Mesodermal cell (in vitro differentiated cells): ENCODE results near the gene PEMT. TPM values are rescaled to one million over a fixed set of nuclear protein-coding genes. Genes with fewer than 3 reads are reported as not detected.
"Not testable (repeated sequence)": the region's sequence is repeated elsewhere in the genome, so short reads cannot be mapped to it uniquely, and the experiment has no call there.

Source experiments
- H3K27ac ChIP-seq: 2 replicates; pipeline ENCODE4 v1.7.0; 2013; ENCODE audit warnings: mild to moderate bottlenecking, low read depth, low read length, moderate library complexity; ENCODE audit not compliant: severe bottlenecking
- H3K36me3 ChIP-seq: 2 replicates; pipeline ENCODE4 v1.7.1; 2013; ENCODE audit warnings: mild to moderate bottlenecking, low read length, moderate library complexity; ENCODE audit not compliant: control insufficient read depth, insufficient read depth
- H3K4me1 ChIP-seq: one replicate; pipeline ENCODE4 v1.7.1; 2013; ENCODE audit warnings: mild to moderate bottlenecking, low read length; ENCODE audit not compliant: insufficient read depth, control insufficient read depth, poor library complexity, severe bottlenecking
- H3K4me3 ChIP-seq: 2 replicates; pipeline ENCODE4 v1.7.0; 2013; ENCODE audit warnings: low read length, control low read depth, mild to moderate bottlenecking; ENCODE audit not compliant: insufficient read depth, poor library complexity, severe bottlenecking; ENCODE audit errors: extremely low read depth
- H3K9me3 ChIP-seq: 2 replicates; pipeline ENCODE4 v1.7.1; 2013; ENCODE audit warnings: mild to moderate bottlenecking, low read length, moderate library complexity; ENCODE audit not compliant: control insufficient read depth
- WGBS, 2 experiments: methylation state at CpG; one replicate each; pipeline ENCODE4 v1.1.5; 2013; ENCODE audit warnings: missing lambda C conversion rate in 2 of 2; ENCODE audit not compliant: insufficient coverage in 2 of 2; 5-methylcytosine and 5-hydroxymethylcytosine counted together
- polyA plus RNA-seq, 2 experiments: library from polyadenylated mRNA; stranded (reverse); fragments of 50-300 nt; gene quantifications; one replicate each; pipeline ENCODE4 v1.2.3, GENCODE V29; 2013

PEMT gene
- polyA plus RNA-seq (2013, experiment 1 of 2), result 42.7 TPM
- polyA plus RNA-seq (2013, experiment 2 of 2), result 33.5 TPM

GRCh38 chr17:17591355-17592298 lies at the start of gene PEMT:
Gene PEMT (minus strand): TSS chr17:17591708. CDS start chr17:17591626, 82 bp downstream.
- Histone ChIP-seq H3K4me3 (peak within 1 kb of the TSS; percentile 94), H3K4me1 (no peaks in the 10 kb centered on the region), H3K27ac (peak within 1 kb of the TSS; percentile 87), H3K36me3 (no peaks in the 10 kb centered on the region), H3K9me3 (no peaks in the 10 kb centered on the region)
- 0% methylated on average over 70 to 83 of the region's 86 CpGs for WGBS, 2 experiments

GRCh38 chr17:17639661-17640270 lies 48.3 kb upstream of the PEMT start:
- H3K27ac ChIP-seq, H3K9me3 ChIP-seq, H3K4me1 ChIP-seq, H3K4me3 ChIP-seq, H3K36me3 ChIP-seq: not testable (repeated sequence)
- WGBS, 2 experiments, result 69 to 81% methylated on average over 8 of the region's 9 CpGs

DNA sequence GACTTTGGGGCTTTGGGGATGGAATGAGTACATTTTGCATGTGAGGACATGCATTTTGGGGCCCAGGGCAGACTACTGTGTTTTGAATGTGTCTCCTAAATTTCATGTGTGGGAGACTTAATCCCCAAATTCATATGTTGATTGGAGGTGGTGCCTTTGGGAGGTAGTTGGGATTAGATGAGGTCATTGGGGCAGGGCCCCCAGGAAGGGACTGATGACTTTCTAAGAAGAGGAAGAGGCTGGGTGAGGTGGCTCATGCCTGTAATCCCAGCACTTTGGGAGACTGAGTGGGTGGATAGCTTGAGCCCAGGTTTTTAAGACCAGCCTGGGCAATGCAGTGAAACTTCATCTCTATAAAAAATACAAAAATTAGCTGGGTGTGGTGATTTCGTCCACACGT lies 47.0 kb upstream of the PEMT start:
- no peaks in the 10 kb centered on the region for H3K36me3 ChIP-seq
- WGBS, 2 experiments, result 94 to 100% methylated on average over 2 of the region's 2 CpGs
- no peak overlapping the region for H3K4me3 ChIP-seq
- H3K9me3 ChIP-seq, result no peaks in the 10 kb centered on the region
- H3K4me1 ChIP-seq, result no peaks in the 10 kb centered on the region
- H3K27ac ChIP-seq, result no peak overlapping the region

DNA sequence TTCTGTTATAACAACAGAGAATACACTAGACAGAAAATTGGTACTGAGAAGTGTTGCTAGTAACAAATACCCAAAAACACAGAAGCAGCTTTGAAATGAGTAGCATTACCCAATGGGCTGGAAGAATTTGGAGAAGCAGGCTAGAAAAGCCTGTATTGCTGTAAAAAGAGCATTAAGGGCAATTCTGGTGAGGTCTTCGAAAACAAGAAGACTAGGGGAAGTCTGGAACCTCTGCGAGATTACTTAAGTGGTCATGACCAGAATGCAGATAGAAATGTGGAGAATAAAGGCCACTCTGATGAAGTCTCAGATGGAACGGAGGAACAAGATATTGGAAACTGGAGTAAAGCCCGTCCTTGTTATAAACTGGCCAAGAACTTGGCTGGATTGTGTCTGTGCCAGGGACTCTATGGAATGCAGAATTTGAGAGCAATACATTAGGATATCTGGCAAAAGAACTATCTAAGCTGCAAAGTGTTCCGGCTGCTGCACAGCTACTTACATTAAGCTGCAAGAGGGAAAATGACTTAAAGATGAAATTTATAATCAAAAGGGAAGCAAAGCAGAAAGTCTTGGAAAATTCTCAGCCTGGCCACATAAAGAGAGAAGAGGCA lies 44.9 kb upstream of the PEMT start:
- H3K4me1 ChIP-seq, result no peaks in the 10 kb centered on the region
- 90 to 98% methylated on average over 5 of the region's 5 CpGs for WGBS, 2 experiments
- H3K36me3 ChIP-seq, result no peaks in the 10 kb centered on the region
- no peaks in the 10 kb centered on the region for H3K9me3 ChIP-seq
- H3K27ac ChIP-seq, result no peak overlapping the region
- H3K4me3 ChIP-seq, result no peak overlapping the region

DNA sequence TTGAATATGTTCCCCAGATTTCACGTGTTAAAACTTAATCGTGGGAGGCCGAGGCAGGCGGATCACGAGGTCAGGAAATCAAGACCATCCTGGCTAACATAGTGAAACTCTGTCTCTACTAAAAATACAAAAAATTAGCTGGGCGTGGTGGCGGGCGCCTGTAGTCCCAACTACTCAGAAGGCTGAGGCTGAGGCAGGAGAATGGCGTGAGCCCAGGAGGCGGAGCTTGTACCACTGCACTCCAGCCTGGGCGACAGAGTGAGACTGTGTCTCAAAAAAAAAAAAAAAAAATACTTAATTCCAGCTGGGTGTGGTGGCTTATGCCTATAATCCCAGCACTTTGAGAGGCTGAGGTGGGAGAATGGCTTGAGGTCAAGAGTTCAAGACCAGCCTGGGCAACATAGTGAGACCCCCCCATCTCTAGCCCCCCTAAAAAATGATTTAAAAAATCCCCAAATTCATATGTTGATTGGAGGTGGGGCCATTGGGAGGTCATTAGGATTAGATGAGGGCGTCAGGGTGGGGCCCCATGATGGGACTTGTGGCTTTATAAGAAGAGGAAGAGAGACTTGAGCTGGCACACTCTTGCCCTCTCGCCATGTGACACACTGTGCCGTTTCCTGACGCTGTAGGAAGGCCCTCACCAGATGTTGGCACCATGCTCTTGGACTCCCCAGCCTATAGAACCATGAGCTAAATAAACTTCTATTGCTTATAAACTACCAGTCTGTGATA lies 44.2 kb upstream of the PEMT start:
- H3K27ac ChIP-seq, H3K4me1 ChIP-seq, H3K9me3 ChIP-seq, H3K36me3 ChIP-seq, H3K4me3 ChIP-seq: not testable (repeated sequence)
- 94 to 97% methylated on average over 12 to 14 of the region's 15 CpGs for WGBS, 2 experiments

GRCh38 chr17:17635126-17635525 lies 43.6 kb upstream of the PEMT start:
- no peak overlapping the region for H3K4me3 ChIP-seq
- H3K4me1 ChIP-seq, result no peaks in the 10 kb centered on the region
- H3K9me3 ChIP-seq, result no peaks in the 10 kb centered on the region
- H3K36me3 ChIP-seq, result no peaks in the 10 kb centered on the region
- 90 to 97% methylated on average over 4 to 5 of the region's 5 CpGs for WGBS, 2 experiments
- no peak overlapping the region for H3K27ac ChIP-seq

DNA sequence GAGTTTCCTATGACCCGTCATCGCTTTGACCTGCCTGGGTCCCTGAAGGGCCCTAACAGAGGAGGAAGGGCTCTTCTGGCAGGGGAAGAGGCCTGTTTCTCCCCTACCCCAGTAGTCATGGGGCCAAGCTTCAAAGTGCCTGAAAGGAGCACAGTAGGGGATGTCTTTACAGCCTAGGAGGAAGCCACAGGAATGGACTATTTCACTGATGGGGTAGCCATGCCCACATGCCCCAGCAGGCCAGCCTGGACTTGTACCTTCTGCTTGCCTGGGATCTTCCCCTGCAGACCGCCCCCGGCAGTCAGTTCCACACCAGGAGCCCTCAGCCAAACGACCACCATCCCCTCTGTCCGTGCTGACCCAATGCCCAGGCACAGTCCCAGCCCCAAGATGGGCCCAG lies 41.8 kb upstream of the PEMT start:
- Histone ChIP-seq H3K9me3 (no peaks in the 10 kb centered on the region), H3K4me3 (no peak overlapping the region), H3K27ac (no peak overlapping the region), H3K4me1 (no peaks in the 10 kb centered on the region), H3K36me3 (no peaks in the 10 kb centered on the region)
- 83 to 89% methylated on average over 3 to 6 of the region's 6 CpGs for WGBS, 2 experiments

GRCh38 chr17:17632690-17633089 lies 41.2 kb upstream of the PEMT start:
- not testable (repeated sequence) for H3K36me3 ChIP-seq, H3K4me3 ChIP-seq, H3K27ac ChIP-seq, H3K4me1 ChIP-seq, H3K9me3 ChIP-seq
- 96 to 100% methylated on average over 2 to 5 of the region's 5 CpGs for WGBS, 2 experiments

DNA sequence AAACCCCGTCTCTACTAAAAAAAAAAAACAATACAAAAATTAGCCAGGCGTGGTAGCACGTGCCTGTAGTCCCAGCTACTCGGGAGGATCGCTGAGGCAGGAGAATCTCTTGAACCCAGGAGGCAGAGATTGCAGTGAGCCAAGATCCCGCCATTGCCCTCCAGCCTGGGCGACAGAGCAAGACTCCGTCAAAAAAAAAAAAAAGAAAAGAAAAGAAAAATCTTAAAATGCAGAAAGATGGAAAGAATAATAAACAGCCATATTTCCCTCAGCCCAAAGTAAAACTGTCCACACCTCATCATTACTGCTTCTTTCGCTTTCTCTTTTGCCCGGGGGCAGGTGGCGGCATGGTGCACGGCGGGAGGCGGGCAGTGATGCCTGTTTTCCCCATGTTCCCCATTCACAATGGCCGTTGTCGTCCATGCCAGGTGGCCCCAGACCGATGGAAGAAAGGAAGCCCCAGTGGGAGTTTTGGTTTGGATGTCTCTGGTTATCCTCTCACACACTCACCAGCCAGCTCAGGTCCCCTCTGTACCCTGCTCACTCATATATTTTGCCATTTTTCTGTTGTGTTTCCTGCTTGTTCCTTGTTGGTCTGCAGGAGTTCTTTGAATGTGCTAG lies 37.0 kb upstream of the PEMT start:
- H3K27ac ChIP-seq, result no peak overlapping the region
- H3K36me3 ChIP-seq, result no peaks in the 10 kb centered on the region
- H3K9me3 ChIP-seq, result no peaks in the 10 kb centered on the region
- H3K4me1 ChIP-seq, result peaks cover 6% of the 10 kb centered on the region
- no peak overlapping the region for H3K4me3 ChIP-seq
- WGBS, 2 experiments, result 77 to 81% methylated on average over 10 to 11 of the region's 17 CpGs

DNA sequence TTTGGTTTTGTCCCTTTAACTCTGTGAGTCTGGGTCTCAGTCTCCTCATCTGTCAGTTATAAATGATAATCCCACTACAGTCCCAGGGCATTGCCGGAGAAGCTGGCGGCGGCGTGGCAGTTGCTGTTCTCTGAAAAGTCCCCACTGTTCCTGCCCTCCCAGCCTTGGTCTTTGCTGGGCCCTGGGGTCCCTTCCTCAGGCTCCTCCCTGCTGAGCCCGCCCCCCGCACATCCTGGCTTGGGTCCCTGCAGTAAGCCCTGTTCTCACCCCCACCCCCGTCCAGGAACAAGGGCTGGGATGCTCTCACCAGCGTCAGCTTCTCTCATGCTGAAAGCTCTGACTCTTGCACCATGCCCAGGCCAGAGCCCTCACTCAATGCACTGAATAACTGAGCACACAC lies 35.3 kb upstream of the PEMT start:
- 60 to 79% methylated on average over 5 to 8 of the region's 8 CpGs for WGBS, 2 experiments
- Histone ChIP-seq H3K9me3 (no peaks in the 10 kb centered on the region), H3K4me1 (peaks cover 7% of the 10 kb centered on the region), H3K4me3 (no peak overlapping the region), H3K36me3 (no peaks in the 10 kb centered on the region), H3K27ac (no peak overlapping the region)
